Hepatocyte (in vitro differentiated cells): ENCODE measurements around the gene TMCC1.

Experiments
- CTCF ChIP-seq: fragments of 200-600 bp; sonication (generic); IDR thresholded peaks from 2 replicates; pipeline ENCODE4 v1.5.1; 2016; ENCODE audit warnings: antibody characterized with exemption, mild to moderate bottlenecking; ENCODE audit not compliant: poor library complexity
- EZH2 ChIP-seq: fragments of 200-600 bp; sonication (generic); IDR thresholded peaks from 2 replicates; pipeline ENCODE4 v1.6.1; 2016; ENCODE audit warnings: antibody characterized with exemption, mild to moderate bottlenecking, borderline replicate concordance
- EZH2phosphoT487 ChIP-seq: fragments of 200-600 bp; sonication (generic); IDR thresholded peaks from one replicate; pipeline ENCODE4 v1.6.1; 2018; ENCODE audit warnings: antibody characterized with exemption, mild to moderate bottlenecking, low read depth, moderate library complexity; ENCODE audit not compliant: unreplicated experiment, severe bottlenecking

- TF ChIP-seq CTCF (no peak), EZH2 (no peak), EZH2phosphoT487 (no peak)
Measured at GRCh38 chr3:129746629-129747028, 146.9 kb downstream of the TMCC1 start.
